GM19043 (cell line): ENCODE measurements around the gene GNLY.

Source experiments
- ATAC-seq: cut with Tn5 transposase; IDR thresholded peaks from one replicate; pipeline ENCODE4 v1.9.1; 2021; ENCODE audit warnings: low read depth; ENCODE audit not compliant: unreplicated experiment

GNLY gene

DNA sequence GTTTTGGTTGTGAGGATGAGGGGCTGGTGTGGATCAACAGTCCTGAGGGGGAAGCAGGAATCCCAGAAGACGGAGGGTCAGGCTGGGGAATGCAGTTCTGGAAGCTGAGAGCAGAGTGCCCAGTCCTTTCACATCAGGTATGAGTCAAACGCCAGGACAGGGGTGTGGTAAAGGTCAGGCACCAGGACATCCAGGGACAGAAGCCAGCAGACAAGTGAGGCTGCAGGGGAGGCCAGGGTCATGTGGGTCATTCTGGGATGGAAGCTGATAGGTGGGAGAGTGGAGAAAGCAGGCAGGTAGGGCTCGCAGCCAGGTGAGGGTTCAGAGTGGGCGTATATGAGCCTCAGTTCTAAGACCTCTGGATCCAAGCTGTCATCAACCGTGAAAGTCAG lies 12.8 kb upstream of the GNLY start:
- ATAC-seq, result no peak

DNA sequence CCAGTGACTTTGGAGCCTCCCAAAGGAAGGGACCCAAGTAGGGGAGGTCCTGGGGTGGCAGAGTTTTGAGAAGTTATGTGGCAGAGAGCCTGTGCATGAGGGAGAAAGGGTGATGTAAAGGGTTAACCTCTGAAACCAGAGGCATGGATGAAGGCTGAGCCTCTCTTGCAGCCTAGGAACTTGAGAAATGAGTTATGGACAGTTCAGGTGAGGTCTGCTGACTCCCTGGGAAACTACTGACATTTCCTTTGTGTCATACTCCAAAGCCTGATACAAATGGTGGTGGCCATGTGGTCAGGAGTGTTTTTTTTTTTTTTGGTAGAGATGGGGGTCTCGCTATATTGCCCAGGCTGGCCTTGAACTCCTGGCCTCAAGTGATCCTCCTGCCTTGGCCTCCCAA lies 12.4 kb upstream of the GNLY start:
- no peak for ATAC-seq

DNA sequence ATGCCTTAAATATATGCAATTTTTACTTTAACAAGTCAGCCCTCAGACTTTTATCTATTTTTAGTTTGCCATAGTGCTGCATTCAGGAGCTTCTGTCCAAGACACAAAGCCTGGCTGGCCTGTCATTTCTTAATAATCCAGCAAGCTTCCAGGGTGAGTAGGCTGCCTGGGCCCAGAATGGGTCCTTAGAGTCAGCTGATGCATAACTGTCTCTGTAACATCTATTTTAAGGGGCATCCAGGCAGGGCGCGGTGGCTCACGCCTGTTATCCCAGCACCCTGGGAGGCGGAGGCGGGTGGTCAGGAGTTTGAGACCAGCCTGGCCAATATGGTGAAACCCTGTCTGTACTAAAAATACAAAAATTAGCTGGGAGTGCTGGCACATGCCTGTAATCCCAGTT lies 11.8 kb upstream of the GNLY start:
- no peak for ATAC-seq

DNA sequence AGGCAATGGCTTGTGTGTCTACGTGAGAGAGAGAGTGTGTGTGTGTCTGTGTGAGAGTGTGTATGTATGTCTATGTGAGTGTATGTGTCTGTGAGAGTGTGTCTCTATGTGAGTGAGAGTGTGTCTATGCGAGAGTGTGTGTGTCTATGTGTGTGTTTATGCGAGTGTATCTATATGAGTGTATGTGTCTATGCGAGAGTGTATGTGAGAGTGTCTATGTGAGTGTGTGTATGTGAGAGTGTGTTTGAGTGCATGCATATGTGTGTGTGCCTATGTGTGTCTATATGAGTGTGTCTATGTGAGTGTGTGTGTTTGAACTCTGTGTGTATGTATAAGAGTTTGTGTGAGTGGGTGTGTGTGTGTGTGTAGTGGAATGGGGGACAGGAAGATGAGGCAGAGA lies 9.8 kb upstream of the GNLY start:
- ATAC-seq, result no peak

DNA sequence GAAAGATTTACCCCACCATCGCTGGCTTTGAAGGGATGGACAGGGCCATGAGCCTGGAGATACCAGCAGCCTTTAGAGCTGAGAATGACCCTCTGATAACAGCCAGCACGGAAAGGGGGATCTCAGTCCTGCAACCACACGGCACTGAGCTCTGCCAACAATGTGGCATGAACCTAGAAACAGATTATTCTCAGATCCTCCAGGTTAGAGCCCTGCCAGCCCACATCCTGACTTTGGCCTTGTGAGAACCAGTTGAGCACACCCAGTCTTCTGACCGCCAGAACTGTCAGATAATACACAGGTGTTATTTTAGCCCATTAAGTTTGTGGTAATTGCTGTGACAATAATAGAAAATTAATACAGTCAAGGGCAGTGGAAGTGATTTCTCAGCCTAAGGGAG lies 9.4 kb upstream of the GNLY start:
- no peak for ATAC-seq

DNA sequence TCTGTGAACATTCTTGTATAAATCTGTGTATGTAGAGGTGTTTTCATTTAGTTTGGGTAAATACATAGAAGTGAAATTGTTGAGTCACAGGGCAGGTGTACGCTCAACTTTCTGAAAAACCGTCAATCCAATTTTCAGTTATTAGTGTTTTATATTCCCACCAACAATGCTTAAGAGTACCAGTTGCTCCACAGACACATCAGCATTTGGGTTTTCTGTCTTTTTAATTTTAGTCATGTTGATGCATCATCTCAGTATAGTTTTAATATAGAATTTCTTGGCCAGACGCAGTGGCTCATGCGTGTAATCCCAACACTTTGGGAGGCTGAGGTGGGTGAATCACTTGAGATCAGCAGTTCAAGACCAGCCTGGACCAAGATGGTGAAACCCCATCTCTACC lies 3.2 kb upstream of the GNLY start:
- ATAC-seq, result no peak

DNA sequence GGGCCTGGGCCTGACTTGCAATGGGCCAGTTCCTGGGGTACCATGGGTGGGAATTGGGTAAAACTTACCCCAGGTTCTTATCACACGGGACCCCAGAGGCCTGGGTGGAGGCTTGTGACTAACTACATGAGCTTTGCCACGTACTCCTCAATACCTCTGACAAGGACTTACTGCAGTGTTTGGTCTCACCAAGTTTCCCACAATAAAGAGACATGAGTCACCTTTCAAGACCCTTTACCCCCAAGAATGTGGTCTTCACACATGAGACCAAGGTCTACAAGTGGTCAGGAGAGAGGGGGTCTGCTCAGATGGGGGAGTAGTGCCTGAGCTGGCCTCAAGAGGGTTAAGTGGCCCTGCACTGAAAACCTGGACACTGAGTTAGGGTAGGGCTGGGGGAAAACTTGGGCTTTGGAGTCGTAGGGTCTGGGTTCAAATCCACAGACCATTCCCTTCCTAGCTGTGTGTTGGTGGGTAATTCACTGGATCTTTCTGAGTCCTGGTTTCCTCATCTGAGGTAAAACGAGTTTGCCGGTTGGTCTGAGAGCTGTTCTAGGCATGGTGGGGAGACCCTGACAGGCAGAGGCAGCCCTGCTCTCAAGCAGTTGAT lies 2.0 kb upstream of the GNLY start:
- no peak for ATAC-seq

DNA sequence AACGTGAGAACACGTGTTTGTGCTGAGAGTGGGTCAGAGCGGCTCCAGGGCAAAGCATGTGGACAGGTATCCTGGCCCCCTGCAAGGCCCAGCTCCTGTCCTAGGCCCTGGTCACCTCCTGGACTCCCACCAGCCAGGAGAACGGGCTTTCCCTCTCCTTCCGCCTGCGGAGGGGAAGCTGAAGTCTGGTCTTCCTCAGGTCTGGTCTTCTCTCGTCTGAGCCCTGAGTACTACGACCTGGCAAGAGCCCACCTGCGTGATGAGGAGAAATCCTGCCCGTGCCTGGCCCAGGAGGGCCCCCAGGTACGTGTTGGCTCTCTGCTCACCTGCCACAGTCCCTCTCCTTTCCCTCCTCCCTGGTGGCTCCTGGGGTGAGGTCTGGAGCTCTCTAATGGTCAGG lies 963 bp downstream of the GNLY start:
- no peak for ATAC-seq

DNA sequence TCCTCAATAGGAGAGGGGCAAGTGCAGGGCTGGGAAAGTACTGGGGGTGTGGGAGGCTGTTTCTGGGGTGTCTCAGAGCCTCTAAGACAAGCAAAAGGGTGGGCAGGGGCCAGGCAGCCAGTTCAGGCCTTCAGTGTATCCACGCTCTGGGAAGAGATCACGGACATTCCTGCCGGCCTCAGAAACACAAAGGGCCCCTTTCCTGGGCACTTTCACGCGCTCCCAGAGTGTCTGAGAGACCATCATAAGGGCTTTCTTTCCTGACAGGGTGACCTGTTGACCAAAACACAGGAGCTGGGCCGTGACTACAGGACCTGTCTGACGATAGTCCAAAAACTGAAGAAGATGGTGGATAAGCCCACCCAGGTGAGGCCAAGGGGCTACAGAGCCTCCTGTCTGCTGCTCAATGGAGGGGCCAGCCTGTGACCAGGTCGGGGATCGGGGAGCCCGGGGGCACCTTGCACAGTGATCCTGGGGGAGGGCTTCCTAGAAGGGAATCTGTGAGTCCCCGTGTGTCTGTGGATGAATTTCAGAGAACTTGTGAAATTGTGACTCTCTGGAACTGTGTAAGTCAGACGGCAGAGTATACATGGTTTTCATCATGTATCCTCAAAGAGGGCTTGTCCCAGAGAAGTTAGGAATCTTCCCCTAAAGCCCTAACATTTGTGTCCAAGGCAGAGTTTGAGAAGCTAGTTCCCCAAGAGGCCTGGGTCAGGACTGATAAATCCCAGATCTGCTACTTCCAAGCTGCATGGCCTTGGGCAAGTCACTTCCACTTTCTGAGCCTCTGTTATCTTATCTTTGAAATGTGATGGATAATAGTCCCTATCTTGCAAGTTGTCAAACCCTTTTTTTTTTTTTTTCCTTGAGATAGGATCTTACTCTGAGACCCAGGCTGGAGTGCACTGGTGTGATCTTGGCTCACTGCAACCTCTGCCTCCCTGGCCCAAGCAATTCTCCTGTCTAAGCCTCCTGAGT lies 1.8 kb downstream of the GNLY start:
- no peak for ATAC-seq

DNA sequence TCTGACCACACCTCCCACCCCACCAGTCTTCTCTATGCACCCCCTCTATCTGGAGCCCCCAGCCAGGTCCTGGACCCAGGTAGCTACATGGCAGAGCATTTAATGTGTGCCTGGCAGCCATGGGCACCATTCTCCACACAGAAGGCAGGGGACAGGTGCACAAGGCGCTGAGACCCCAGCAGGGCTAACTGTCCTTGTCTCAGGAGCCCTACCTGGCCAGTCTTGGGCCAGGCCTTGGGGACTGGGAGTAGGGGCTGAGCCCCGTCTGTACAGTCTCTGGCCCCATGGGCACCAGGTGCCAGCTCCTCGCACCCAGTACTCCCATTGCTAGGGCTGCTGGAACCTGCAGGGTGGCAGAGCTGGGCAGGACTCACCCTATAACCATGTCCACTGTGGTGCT lies 2.9 kb downstream of the GNLY start:
- no peak for ATAC-seq

DNA sequence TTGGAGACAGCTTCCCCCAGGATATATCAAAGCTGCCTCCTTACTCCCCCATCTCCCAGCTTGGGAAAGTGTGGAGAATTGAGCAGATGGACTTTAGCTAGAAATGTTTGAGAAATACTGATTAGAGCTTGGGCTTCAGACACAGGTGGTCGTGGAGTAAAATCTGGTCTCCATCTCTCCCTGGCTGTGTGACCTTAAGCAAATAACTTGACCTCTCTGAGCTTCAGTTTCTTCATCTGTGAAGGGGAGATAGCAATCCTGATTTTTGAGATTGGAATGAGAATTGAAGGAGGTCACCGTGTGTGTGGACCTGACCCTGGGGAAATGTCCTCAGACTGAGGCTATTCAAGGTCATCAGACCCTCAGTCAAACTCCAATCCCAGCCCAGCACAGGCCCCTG lies 3.6 kb downstream of the GNLY start:
- ATAC-seq, result no peak

DNA sequence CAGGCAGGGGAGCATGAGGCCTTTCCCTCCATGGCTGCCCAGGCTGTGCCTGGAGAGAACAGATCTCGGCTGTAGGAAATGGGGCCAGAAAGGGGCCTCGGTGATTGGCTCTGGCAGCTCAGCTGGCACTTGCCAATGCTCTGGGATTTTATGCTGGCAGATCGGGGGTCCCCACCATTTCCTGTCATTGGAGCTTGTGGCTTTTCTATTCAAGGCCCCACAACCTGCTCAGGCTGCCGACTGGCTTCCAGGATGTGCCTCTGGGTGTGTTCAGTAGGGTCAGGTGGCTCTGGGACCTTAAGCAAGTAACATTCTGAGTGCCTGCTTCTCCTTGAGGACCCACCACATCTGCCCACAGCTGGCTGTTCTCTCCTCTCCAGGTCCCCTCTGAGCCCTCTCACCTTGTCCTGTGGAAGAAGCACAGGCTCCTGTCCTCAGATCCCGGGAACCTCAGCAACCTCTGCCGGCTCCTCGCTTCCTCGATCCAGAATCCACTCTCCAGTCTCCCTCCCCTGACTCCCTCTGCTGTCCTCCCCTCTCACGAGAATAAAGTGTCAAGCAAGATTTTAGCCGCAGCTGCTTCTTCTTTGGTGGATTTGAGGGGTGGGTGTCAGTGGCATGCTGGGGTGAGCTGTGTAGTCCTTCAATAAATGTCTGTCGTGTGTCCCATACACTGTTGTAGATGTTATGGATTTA lies 4.2 kb downstream of the GNLY start:
- no peak for ATAC-seq

DNA sequence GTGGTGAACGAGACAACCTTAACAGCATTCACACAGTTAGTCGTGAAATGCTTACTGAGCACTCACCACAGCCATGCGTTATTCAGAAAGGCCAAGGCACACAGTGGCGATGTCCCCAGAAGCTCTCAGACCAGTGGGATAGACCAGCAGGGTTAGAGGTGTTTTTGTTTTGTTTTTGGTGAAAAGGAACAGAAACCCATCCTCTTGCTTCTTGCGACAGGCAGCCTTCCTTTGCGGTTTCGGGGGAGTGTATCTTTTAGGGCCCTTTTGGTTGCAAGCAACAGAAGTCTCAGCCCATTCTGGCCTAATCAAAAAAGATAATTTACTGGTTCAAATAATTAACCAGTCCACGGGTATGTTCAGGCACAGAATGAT lies 4.7 kb downstream of the GNLY start:
- no peak for ATAC-seq

DNA sequence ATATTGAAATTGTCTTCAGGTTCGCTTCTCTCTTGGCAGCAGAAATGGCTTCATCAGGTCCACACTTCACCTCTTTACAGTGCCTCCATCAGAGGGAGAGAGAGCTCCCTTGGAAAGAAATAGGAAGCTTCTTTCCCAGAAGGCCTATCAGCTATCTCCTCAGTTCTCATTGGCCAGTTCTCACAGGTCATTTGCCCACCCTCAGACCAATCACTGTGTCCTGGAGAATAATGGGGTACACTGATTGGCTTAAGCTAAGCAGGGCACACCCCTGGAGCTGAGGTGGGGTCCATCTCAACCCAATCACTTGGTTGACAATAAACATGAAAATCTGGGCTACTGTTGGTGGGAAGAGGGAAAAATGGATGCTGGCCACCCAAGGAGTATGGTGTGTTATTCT lies 5.2 kb downstream of the GNLY start:
- ATAC-seq, result no peak

DNA sequence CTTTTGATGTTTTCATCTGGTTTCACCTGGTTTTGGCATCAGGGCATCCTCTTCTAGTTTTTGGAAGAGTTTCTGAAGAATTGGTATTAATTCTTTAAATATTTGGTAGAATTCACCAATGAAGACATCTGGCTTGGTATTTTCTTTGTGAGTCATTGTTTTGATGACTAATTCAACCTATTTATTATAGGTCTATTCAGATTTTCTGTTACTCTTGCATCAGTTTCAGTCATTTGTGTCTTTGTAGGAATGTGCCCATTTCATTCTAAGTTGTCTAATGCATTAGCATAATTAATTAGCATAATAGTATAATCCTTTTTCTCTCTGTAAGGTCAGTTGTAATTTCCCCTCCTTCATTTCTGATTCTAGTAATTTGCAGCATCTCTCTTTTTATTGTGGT lies 8.0 kb downstream of the GNLY start:
- no peak for ATAC-seq

DNA sequence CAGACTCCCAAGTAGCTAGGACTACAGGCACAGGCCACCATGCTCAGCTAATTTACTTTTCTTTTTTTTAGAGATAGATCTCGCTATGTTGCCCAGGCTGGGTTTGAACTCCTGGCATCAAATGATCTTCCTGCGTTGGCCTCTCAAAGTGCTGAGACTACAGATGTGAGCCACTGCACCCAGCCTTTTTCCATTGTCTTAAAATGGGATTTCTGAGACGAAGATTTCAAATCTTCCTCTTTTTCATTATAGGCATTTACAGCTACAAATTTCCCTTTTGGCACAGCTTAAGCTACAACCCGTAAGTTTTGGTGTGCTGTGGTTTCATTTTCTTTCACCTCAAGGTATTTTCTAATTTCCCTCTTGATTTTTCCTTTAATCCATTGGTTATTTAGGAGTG lies 8.6 kb downstream of the GNLY start:
- no peak for ATAC-seq

DNA sequence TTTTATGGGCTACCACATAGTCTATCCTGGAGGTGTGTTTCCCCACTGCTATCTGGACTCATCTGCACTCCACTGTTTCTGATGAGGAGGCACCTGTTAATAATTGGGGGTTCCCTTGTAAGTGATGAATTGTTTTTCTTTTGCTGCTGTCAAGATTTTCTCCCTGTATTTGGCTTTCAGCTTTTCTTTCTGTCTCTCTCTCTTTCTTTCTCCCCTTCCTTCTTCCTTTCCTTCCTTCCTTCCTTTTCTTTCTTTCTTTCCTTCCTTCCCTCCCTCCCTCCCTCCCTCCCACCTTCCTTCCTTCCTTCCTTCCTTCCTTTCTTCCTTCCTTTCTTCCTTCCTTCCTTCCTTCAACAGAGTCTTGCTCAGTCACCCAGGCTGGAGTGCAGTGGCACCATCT lies 9.2 kb downstream of the GNLY start:
- ATAC-seq, result no peak

DNA sequence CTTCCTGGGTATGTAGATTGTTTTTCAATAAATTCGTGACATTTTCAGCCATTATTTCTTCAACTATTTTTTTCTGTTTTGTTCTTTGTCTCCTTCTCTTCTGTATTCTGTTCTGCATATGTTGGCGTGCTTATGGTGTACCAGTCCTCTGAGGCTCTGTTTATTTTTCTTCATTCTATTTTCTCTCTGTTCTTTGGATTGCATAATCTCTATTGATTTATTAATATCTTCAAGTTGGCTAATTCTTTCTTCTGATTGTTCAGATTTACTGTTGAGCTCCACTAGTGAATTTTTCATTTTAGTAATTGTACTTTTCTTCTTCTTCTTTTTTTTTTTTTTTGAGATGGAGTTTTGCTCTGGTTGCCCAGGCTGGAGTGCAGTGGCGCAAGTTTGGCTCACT lies 9.9 kb downstream of the GNLY start:
- ATAC-seq, result no peak

DNA sequence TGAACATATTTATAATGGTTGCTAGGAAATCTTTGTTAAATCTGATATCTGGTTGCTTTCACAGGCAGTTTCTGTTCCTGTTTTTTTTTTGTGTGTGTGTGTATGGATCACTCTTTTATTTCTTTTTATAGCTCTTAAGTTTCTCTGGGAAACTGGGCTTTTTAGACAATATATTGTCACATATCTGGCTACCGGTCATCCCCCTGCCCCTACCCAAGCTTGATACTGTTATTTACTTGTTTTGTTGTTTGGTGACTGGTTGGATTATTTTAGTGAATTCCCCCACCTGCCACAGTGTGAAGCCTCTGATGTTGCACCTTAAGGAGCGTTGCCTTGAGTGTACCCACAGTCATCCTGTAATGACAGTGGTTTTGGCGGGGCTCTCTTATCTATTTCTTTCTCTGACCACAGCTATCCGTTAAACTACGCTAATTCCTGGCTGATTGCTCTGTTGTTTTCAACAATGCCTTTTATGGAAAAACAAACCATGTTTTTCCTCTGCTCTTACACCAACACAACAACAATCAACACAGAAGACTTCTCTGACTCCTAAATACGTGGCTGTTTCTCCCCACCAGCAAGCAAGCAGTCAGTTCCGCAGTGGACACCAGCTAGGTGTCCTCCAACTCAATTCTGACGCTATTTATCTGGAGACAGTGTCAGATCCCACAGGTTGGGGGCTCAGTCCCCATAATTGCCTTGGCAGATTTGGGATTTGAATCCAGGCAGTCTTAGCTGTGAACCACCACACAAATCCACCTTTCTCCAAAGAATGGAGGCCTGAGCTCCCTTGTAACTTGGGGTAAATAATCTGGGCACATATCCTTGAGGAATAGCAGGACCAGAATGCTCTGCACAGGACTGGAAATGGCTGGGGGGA lies 10.9 kb downstream of the GNLY start:
- peak; percentile 38 for ATAC-seq

DNA sequence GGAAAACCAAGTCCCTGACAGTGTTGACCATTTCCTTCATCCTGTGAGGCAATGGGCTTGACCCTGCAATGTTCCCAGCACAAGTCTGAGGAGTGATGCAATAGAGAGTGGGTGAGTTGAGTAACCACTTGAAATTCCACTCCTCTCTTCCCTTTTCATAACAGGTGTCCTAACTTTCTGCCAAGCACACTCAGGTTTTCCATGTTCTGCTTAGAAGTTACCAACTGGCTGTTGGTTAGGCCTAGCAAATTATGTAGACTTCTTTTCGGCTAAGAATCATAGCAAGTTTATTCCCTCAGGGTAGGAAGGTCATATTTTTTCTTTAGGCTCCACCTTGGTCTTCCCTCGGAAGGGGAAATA lies 11.5 kb downstream of the GNLY start:
- ATAC-seq, result no peak

DNA sequence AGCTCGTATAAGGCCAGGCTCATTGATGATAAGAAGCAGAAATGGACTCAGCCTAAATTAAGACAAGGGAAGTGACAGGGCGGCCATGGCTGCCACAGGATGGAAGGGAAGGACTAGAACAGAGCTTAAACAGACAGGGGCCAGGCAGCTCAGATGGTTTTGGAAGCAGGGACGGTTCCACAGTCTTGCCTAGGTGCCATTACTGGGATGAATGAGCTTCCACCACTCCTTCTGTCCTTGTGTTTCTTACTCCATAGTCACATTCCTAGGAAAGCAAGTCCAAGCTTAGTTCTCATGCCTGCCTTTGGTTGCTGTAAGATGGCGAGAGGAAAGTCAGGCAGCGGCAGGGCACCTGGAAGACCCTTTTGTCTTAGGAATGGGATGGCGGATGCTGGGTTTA lies 11.9 kb downstream of the GNLY start:
- ATAC-seq, result no peak
